GM19438 (cell line): ENCODE measurements around the gene SPOCK3.

Experiments
- ATAC-seq: cut with Tn5 transposase; IDR thresholded peaks from one replicate; pipeline ENCODE4 v1.9.1; 2021; ENCODE audit warnings: low read depth; ENCODE audit not compliant: unreplicated experiment

Gene SPOCK3

DNA sequence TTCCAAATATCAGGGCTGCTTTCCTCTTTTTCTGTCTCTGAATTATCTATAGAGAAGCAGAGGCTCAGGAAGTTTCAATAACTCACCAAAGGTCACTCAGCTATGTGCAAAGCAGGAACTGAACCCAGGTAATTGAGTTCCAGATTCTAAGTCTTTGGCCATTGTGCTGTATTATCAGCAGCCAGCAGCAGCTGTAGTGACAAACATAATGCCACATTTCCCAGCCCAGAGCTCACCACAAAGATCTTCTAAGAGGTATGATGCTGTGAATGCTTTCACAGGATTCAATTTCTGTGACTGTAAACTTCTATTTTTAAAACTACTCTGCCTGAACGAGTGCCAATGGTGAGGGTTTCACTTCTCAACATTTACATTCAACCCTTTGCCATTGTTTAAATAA, 56.4 kb downstream of the SPOCK3 start:
- ATAC-seq, result no peak

DNA sequence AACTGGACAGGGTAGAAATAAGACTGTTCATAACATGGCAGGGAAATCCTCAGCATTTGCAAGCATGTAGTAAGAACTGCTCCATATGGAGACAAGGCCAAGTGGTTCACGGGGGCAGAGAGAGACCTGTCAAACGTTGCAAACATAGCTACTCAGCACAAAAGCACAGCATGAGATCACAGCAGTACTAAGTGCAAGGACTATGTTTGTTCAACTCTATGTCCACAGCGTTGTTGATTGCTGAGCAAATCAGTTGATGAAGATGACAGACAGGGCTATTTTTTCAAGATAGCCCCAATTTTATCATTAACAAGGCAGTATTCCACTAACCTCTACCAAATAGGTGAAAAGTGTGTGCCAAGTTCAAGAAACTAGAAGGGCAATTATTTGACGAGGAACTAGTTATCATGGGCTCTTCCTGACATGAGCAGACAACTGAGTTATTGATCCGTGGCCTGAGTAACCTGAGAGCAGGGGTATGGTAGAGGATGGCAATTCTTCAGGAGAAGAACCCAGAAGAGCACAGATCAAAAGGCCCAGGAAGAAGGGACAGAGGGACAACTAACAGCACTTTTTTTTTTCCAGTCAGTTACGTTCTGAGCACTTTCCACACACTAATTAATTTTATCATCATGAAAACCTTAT, 57.4 kb downstream of the SPOCK3 start:
- ATAC-seq, result no peak

DNA sequence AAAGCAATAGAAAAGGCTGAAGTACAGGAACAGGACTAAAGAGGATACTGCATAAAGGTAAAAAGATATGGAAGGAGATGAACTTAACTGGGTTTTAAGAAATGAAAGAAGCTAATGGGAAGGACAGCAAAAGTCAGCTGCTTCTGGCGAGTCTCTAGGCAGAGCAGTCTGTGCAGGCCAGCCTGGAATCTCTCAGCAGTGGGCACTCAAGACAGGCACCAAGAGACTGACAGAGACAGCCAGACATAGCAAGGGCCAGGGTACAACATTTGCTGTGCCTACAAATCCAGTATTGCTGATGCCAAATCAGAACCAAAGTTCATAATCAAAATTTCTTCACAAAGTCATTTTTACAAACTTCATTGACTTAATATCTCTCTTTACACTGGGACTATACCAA, 62.4 kb downstream of the SPOCK3 start:
- no peak for ATAC-seq

DNA sequence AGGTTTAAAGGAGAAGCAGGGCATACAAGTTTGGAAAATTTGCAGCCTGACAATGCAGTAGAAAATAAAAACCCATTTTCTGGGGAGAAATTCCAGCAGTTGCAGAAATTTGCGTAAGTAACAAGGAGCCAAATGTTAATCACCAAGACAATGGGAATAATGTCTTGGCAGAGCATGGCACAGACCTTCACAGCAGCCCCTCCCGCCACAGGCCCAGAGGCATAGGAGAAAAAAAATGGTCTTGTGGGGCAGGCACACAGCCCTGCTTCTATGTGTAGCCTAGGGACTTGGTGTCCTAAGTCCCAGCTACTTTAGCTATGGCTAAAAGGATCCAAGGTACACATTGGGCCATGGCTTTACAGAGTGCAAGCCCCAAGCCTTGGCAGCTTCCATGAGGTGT, 65.7 kb downstream of the SPOCK3 start:
- ATAC-seq, result no peak

DNA sequence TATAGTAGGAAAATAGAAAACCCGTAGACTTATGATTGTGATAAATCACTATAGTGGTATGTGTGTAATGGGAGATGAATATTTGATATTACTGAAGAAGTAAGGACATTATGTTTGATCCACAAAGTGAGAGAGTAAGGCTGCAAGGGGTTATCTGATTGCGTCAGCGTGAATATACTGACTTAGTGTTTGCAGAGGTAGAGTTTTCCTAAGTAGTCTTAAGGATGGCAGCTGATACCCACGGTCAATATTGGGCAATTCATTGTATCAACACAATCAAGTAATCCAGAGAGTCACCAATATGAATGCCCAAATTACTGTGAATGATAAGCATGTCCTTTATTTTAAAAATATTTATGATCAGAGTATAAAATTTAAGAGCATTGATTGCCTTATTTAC, 83.7 kb downstream of the SPOCK3 start:
- no peak for ATAC-seq

DNA sequence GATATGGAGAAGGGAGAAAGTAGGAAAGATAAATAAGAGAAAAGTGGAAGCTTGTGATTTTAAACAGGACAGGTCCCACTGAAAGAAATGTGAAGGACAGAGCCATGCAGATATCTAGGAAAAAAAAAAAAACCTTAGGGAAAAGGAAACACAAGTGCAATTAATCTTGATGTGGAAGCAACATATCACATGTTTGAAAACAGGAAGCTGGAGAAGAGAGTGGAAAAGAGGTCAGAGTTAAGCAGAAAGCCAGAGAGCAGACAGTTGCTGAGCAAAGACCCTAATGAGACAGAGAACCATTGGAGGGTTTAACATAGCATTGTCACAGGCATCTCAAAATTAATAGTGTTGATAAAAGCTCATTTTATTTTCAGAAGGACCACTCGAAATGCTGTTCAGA, 89.7 kb downstream of the SPOCK3 start:
- ATAC-seq, result no peak

DNA sequence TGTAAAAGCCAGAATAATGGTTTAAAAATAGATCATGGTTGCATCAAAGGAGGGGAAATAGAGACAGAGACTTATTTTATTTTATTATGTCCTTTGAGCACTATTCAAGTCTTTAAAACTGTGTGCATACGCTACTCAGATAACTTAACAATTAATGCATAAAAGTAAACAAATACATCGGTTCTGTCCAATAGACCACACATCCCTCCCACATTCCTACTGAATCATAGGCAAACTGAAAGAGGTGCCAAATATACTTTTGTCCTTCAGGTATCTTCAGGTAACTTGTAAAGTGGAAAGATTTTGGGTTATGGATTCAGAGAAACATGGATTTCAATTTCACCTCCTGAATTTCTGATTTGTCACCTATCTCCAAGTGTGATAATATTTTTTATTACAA, 91.3 kb downstream of the SPOCK3 start:
- ATAC-seq, result no peak

DNA sequence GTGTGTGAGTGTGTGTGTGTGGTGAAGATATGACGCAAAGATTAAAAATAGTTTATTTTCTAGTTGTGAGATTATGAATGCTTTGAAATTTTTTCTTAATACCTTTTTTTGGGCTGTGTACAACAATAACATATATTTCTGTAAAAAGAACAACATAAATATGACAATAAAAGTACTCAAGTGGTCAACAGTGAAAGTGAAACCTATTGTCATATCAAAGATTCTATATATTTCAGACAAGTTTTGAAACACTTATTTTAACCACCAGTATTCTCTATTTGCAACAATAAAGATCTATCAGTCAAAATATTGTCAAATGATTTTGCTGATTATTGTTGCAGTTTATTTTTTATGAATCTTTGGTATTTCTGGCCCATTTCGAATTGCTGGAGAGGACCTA, 98.0 kb downstream of the SPOCK3 start:
- ATAC-seq, result no peak

DNA sequence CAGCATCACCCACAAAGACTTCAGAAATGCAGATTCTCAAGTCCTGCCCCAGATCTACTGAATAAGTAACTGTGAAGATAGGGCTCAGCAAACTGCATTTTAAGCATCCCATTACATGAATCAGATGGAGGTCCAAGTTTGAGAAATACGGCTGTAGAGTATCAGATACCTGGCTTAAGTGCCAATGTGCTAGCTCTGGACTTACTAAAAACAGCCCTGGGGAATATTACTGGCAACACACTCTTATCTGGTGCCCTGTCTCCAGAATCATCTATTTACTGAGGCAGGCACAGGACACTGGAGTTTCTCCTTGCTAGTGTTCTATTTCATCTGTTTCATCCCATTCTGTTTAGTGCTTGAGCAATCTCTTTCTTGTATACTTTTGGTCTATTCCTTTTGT, 105.1 kb downstream of the SPOCK3 start:
- ATAC-seq, result no peak

DNA sequence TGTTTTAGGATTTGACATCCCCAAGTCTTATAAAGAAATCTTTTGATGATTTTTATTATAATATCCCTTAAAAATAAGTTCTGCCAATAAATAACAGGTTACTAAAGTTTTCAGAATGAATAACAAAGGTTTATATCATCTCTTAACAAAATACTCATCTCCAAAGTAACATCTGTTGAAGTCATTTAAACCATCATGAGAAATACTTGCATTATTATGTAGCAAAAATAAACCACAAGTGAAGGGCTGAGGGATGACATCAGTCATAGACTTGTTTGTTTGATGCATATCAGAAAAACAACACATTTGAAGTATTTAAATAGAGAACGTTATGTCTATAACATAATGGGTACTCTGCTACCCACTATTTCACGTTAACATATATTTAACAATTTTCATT, 114.9 kb downstream of the SPOCK3 start:
- no peak for ATAC-seq

DNA sequence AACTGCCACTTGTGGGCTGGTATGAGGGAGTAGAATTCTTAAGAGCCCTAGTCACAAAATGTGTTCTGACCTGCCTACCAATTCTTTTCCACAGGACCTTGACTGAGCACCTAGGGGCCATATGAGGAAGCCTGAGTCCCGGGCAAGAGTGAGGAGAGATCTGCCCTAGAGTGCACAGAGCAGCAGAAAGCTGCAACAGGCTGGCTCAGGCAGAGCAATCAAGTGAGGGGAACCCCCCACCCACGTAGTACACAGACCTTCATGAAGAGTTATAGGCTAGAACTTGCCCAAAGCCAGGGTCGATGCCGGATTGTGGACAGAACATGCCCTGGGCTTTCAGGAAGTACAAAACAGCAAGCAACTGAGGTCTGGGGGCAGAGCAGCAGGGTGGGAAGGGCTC, 117.0 kb downstream of the SPOCK3 start:
- ATAC-seq, result no peak

DNA sequence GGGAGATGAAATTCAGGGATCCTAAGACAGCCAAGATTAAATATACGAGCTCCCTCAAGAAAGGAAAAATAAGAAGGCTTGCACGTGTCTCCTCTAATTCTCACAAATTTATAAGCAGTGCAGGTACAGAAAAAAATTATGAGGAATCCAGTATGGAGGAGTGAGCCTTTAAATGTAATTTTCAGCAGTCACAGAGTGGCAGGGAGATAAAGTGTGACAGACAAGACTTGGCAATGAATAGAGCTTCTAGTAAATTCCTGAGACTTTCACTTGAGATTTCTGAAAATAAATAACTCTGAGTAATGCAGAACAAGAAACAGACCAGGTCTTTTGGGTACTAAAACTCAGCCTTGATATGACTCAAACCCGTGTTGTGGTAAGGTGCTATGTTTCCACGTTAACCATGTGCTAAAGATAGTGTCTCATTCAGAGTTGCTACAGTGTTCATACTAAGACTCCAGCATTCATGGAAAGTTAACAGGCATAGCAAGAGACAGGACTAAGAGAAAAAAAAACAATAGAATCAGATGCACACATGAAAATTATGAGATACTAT, 119.8 kb downstream of the SPOCK3 start:
- no peak for ATAC-seq

DNA sequence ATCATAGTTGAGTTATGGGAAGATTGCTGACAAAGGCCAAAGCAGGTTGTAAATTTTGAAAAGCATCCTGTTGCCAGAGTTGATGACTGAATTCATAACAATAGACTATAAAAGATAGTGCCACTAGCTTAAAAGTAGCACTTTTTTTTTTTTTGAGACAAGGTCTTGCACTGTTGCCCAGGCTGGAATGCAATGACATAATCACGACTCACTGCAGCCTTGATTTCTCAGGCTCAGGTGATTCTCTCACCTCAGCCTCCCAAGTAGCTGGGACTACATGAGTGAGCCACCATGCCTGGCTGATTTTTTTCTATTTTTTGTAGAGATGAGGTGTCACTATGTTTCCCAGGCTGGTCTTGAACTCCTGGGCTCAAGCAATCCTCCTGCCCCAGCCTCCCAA, 122.7 kb downstream of the SPOCK3 start:
- no peak for ATAC-seq

DNA sequence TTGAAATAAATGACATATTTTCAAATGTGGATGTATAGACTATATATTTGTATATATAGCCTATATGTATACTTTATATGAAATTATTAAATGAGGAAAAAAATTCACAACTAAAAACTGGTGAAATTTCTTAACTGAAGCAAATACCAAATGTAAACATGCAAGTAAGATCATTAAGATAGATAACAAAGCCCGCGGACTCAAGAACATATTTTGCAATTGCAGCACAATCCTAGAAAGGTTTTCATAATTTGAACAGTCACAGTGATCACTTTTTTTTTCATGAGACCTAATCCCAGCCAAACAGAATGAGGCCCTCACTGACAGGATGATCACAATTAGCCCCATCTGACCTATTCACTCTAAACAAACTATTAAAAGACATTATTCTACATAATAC, 123.2 kb downstream of the SPOCK3 start:
- ATAC-seq, result no peak

DNA sequence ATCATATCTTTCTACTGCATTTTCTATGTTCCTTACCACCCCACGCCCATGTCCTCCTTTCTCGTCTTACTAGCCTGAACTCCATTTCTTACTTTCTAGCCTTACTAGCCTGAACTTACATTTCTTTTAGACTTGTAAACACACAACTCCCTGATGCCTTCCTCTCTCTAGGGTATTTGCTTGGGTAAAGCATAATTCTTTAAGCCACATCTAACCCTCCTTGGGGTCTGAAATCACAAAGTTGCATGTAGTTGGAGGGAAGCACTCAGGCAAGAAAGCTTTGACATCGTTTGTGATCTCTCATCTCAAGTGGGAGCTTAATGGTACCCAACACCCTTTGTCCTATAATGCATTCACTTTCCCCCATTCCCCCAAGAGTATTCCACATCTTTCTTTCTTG, 124.4 kb downstream of the SPOCK3 start:
- ATAC-seq, result no peak

DNA sequence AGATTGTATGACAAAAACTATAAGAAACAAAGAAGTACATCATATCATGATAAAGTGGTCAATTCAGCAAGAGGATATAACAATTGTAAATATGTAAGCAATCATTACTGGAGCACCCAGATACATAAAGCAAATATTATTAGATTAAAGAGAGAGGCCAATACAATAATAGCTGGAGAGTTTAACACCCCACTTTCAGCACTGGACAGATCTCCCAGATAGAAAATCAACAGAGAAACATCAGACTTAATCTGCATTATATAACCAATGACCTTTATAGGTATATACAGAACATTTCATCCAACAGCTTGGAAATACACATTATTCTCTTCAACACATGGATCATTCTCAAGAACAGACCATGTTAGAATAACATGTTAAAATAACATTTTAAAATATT, 128.4 kb downstream of the SPOCK3 start:
- no peak for ATAC-seq

DNA sequence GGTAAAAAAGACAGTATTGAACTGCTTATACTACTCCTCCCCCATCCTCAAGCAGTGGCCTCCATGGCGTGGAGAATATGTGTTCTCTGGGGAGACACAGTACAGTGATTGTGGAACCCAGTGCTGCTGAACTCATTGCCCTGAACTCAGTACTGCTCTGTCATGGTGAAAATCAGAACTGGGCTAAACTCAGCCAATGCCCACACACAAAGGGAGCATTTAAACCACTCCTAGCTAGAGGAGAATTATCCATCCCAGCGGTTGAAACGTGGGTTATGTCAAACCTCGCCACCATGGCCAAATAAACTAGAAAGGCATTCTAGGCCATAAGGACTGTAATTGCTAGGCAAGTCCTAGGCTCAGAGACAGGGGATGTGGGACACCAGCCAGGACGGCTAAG, 131.8 kb downstream of the SPOCK3 start:
- no peak for ATAC-seq

DNA sequence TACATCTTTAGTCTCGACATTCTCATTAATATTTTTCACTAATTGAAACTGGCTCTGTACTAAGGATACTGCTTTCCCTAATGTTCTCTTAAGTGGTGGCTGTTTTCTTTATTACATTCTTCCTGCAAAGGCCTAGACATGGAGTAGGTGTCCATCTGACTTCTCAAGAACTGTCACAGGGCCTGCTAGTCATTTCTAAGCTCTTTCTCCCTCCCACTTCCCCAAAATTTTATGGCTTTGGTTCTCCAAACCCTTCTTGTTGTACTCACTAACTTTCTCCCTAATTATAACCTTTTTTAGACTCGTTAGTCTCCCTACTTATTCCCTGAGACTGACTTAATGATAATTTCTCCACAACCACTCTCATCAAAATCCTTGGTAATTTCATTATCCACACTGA, 133.3 kb downstream of the SPOCK3 start:
- ATAC-seq, result no peak

DNA sequence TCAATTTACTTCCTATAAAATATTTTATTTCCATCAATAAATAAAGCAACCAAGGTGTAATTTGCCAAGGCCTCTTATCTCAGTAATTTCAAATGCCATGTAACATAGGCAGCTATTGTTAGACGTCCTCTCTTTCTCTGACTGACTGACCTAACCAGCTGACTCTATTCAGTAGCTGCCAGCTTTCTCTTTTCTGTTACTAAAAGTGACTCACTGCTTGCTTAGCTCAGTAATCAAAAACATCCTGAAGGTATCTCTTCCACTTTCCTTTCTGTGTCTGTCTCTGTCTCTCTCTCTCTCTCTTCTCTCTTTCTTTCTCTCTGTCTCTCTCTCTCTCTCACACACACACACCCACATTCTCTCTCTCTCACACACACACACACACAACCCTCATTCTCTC, 134.2 kb downstream of the SPOCK3 start:
- ATAC-seq, result no peak

DNA sequence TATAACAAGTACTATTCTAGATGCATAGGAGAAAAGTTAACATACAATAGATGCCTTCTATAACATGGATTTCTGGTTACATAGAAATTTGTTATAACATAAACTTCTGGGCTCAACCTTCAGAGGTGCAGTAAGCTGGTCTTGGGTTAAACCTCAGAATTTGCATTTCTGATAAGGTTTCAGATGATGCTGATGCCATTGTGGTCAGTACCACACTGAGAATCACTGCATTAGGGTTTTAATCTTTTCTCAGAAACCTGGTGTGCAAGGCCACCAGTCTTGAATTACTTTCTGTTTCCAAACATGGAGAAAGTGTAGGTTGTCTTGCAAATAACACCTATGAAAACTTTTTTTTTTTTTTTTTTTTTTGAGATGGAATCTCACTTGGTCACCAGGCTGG, 146.2 kb downstream of the SPOCK3 start:
- ATAC-seq, result no peak

DNA sequence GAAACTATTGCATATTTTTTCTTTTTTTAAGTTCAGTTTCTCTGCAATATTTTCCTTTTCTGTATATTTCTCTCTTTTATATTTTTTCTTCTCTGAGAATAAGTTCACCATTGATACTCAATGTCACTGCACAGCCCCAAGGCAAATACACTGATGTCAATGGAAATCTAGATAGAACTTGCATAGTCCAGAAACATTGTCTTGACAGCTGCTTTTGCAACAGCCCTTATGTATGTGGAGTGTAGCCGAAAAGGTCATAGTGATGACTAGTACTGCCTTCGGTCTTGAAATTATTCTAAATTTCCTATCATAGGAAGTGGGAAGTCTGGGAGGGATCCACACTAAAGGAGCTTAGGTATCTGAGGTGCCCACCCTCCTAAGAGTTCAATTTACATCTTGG, 150.0 kb downstream of the SPOCK3 start:
- ATAC-seq, result no peak

DNA sequence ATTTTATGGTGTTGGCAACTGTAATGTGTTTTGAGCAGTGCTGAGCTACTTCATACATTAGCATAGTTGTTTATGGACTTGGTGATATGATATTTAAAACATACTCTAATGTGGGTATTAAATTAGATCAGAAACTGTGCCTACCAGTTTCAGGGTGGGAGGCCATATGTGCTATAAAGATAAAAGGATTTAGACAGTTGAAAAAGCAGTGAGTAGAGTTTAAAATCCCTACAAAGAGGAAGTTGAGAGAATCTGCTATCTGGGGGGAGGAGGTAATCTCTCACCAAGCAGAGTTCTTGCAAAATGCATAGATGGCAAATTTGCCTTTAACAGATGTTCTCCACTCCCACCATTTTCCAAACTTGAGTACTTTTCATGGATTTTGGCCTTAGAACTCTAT, 154.5 kb downstream of the SPOCK3 start:
- ATAC-seq, result no peak

DNA sequence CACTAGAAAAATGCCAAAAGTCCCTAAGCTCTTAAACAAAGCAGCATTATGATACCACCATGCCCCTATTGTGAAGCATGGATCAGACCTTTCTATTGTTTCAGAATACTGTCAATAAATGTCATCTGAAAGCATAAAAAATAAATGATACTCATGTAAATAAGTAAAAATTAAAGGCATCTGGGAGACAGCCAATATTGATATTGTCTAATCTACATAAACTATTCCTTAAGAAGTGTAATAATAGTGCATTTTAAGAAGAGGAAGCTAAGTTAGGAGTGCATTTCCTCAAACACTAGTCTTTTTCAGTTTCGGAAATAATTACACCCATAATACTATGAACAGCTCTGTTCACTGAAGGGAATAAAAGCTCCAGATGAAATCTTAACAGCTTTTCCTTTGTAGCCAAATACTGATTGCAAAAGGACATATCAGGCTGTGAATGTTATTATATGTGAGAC, 181.6 kb downstream of the SPOCK3 start:
- no peak for ATAC-seq
